ENCODE data around the gene GSG1L. TPM values are rescaled to one million over a fixed set of nuclear protein-coding genes. Genes with fewer than 3 reads are reported as not detected.

The GSG1L gene
- polyA plus RNA-seq, 3 donors, result not detected

DNA sequence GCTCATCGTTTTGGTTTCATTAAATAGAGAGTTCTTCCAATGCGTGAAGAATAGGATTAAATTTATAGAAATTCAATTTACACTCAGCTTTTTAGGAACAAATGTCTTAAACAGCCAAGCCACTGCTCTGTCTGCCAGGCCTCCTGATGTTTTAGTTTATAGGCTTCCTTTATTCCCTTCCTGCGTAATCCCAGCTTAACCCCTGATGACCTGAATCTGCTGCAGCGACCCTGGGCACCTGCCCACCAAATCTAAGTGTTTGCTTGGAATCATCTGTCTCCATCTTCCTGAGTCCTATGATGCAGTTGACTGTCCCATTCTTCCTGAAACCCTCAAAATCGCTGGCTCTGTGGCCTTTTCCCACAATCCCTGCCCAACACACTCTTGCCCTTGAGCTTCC is 179.9 kb downstream of the GSG1L start:
- intact Hi-C loops (cut with micrococcal nuclease), result no loop called here

GRCh38 chr16:27880287-27880686 is 183.2 kb downstream of the GSG1L start:
- Histone ChIP-seq H3K27me3 (ENCODE audit: control insufficient read depth in 2 of 2, insufficient read depth in 2 of 2, low read length in 2 of 2) (no peaks in the 10 kb centered on the region), H3K4me1 (ENCODE audit: control insufficient read depth in 1 of 2, insufficient read depth in 2 of 2, low read length in 2 of 2) (no peaks in the 10 kb centered on the region), H3K4me2 (replicated peaks; ENCODE audit: extremely low read depth, low read length, poor library complexity, severe bottlenecking) (no peak overlapping the region), H3K9ac (ENCODE audit: insufficient read depth, low read length, poor library complexity, severe bottlenecking) (no peak overlapping the region), H2AFZ (ENCODE audit: insufficient read depth, low read depth, low read length, poor library complexity, severe bottlenecking) (no peak overlapping the region), H3K4me3 (replicated peaks in 1 of 3; ENCODE audit: low read depth in 2 of 3, low read length in 3 of 3) (no peak overlapping the region), H4K20me1 (ENCODE audit: insufficient read depth, low read length) (no peaks in the 10 kb centered on the region), H3K27ac (ENCODE audit: low read depth in 1 of 2, low read length in 2 of 2) (no peak overlapping the region), H3K36me3 (replicated peaks in 1 of 2; ENCODE audit: control insufficient read depth in 1 of 2, insufficient read depth in 2 of 2, low read length in 2 of 2) (no peaks in the 10 kb centered on the region), H3K79me2 (ENCODE audit: insufficient read depth, low read length) (no peaks in the 10 kb centered on the region), H3K9me3 (replicated peaks in 1 of 2; ENCODE audit: control insufficient read depth in 1 of 2, insufficient read depth in 1 of 2, low read length in 2 of 2) (peaks cover 9 to 33% of the 10 kb centered on the region in 2 donors)
- peaks cover 2 to 3% (median 2%) of the 10 kb centered on the region in 3 donors for H3K27me3 Mint-ChIP-seq (ENCODE audit: low read depth in 3 of 3)
- intact Hi-C loops (cut with micrococcal nuclease), result no loop called here
- H3K9me3 Mint-ChIP-seq, result peaks cover 15 to 37% (median 25%) of the 10 kb centered on the region in 7 donors
- no peak for DNase-seq
- no peaks in the 10 kb centered on the region for H3K4me1 Mint-ChIP-seq
- no peak overlapping the region for H3K4me3 Mint-ChIP-seq
- H3K27ac Mint-ChIP-seq, result no peak overlapping the region
- WGBS (ENCODE audit: insufficient coverage), result 100% methylated on average over 1 of the region's 2 CpGs
- H3K36me3 Mint-ChIP-seq, result no peaks in the 10 kb centered on the region
- TF ChIP-seq CTCF (IDR thresholded peaks at IDR 0.05), result no peak

More for the DNA sequence above, 179.9 kb downstream of the GSG1L start:
- no peak overlapping the region for H3K27ac Mint-ChIP-seq
- H3K9me3 Mint-ChIP-seq, result peaks cover 3 to 15% (median 7%) of the 10 kb centered on the region in 7 donors
- H3K36me3 ChIP-seq (replicated peaks in 1 of 2; ENCODE audit: control insufficient read depth in 1 of 2, insufficient read depth in 2 of 2, low read length in 2 of 2), result no peaks in the 10 kb centered on the region
- no peak overlapping the region for H3K9ac ChIP-seq (ENCODE audit: insufficient read depth, low read length, poor library complexity, severe bottlenecking)
- no peaks in the 10 kb centered on the region for H3K27me3 ChIP-seq (ENCODE audit: control insufficient read depth in 2 of 2, insufficient read depth in 2 of 2, low read length in 2 of 2)
- H2AFZ ChIP-seq (ENCODE audit: insufficient read depth, low read depth, low read length, poor library complexity, severe bottlenecking), result no peak overlapping the region
- 100% methylated on average over 2 of the region's 5 CpGs for WGBS (ENCODE audit: insufficient coverage)
- no peaks in the 10 kb centered on the region for H4K20me1 ChIP-seq (ENCODE audit: insufficient read depth, low read length)
- H3K79me2 ChIP-seq (ENCODE audit: insufficient read depth, low read length), result no peaks in the 10 kb centered on the region
- DNase-seq, result no peak
- peaks cover 0 to 6% of the 10 kb centered on the region in 2 donors for H3K9me3 ChIP-seq (replicated peaks in 1 of 2; ENCODE audit: control insufficient read depth in 1 of 2, insufficient read depth in 1 of 2, low read length in 2 of 2)
- no peaks in the 10 kb centered on the region for H3K4me1 Mint-ChIP-seq
- H3K4me3 Mint-ChIP-seq, result no peak overlapping the region
- no peaks in the 10 kb centered on the region for H3K36me3 Mint-ChIP-seq
- H3K27ac ChIP-seq (ENCODE audit: low read depth in 1 of 2, low read length in 2 of 2), result no peak overlapping the region
- no peaks in the 10 kb centered on the region for H3K4me1 ChIP-seq (ENCODE audit: control insufficient read depth in 1 of 2, insufficient read depth in 2 of 2, low read length in 2 of 2)
- H3K4me3 ChIP-seq (replicated peaks in 1 of 3; ENCODE audit: low read depth in 2 of 3, low read length in 3 of 3), result no peak overlapping the region
- TF ChIP-seq CTCF (IDR thresholded peaks at IDR 0.05), result no peak
- H3K4me2 ChIP-seq (replicated peaks; ENCODE audit: extremely low read depth, low read length, poor library complexity, severe bottlenecking), result no peak overlapping the region
- peaks cover 6 to 16% (median 7%) of the 10 kb centered on the region in 3 donors for H3K27me3 Mint-ChIP-seq (ENCODE audit: low read depth in 3 of 3)

Measured in CD14-positive monocyte (primary cell).